Stimulated activated CD4-positive, alpha-beta T cell treated with anti-CD3 and anti-CD28 coated beads, Interleukin-15, amount 100 ng/mL, for 1 hour (primary cell): ENCODE data around the gene RIBC2.
"Not testable (repeated sequence)": the region's sequence is repeated elsewhere in the genome, so short reads cannot be mapped to it uniquely, and the experiment has no call there.

Experiments used
- DNase-seq, 2 donors: peaks; one replicate each; pipeline ENCODE4 v3.0.0-alpha.2; 2020; ENCODE audit warnings: low read depth in 1 of 2, low spot score in 1 of 2

RIBC2 gene

DNA sequence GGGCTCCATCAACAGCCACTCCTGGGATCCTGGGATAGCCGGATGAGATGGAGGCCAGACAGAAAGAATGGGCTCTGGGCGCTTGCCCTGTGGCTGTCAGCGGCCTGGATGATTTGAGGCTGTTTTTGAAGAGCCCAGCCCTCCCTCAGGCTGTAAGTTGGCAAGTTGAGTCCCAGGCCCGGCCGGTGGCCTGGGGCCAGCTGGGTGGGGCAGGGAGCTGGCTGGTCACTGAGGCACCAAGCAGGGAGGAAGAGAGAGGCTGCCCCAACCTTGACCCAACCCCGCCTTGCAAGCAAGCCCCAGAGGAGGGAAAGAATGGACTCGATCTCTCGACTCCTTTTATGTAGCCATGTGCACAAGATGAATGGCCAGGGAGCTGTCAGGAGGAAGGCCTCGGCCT lies 34.9 kb downstream of the RIBC2 start:
- DNase-seq, result no peak

DNA sequence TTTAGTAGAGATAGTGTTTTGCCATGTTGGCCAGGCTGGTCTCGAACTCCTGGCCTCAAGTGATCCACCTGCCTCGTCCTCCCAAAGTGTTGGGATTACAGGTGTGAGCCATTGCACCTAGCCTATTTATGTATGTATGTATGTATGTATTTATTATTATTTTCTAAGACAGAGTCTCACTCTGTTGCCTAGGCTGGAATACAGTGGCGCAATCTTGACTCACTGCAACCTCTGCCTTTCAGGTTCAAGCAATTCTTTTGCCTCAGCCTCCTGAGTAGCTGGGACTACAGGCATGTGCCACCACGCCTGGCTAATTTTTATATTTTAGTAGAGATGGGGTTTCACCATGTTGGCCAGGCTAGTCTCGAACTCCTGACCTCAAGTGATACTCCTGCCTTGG lies 35.9 kb downstream of the RIBC2 start:
- not testable (repeated sequence) for DNase-seq

DNA sequence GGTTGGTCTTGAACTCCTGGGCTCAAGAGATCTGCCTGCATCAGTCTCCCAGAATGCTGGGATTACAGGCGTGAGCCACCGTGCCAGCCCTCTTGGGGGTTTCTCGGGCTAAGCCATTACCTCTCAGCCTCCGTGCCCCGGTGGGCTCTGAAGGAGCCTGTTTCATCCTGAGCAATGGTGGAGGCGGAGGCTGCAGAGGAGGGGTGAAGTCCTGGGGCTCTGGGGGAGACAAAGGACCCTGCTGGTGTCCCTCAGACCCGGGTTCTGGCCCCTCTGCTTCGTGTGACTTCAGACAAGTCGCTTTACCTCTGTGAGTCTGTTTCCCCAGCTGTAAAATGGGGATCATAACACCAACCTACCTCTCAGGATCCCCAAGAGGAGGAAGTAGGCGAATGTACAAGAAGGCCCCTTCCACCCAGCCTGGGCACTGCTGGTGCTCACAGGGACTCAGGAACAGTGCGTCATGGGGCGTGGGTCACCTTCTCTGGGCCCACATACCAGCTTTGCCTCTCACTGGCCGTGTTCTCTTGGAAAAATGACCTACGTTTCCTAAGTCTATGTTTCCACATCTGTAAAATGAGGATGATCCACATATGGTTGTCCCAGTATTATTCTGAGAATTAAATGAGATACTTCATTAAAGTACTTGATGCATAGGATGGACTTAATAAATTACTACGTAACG lies 36.8 kb downstream of the RIBC2 start:
- DNase-seq, result no peak

DNA sequence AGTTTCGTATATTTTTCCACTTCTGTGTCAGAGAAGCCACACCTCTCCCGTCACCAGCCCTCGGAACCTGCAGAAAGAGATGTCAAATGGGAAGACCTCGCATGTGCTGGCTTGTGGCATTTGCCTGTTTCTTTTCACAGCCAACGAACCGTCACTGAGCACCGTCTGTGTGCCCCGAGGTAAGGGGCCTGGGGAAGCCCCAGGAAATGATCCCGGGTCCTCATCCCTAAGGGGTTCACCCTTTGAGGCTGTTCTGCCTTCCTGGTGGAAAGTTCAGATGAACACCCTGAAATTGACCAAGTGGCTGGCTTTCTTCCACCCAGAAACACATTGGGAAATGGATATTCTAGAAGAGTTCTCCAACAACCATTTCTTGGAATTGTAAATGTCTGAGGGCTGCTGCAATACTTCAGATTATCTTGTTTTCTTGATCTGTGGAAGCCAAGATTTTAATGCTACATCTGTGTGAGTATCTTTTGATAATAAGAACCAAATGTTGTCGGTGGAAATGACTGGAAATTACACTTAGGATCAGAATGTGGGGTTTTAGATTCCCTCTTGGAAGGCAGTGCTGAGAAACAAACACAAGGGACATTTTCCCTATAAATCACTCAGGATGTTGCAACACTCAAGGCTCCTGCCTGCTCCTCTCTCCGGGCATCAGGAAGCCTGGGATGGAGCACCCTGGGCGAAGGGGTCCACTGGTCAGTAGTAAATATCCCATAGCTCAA lies 37.6 kb downstream of the RIBC2 start:
- no peak for DNase-seq

DNA sequence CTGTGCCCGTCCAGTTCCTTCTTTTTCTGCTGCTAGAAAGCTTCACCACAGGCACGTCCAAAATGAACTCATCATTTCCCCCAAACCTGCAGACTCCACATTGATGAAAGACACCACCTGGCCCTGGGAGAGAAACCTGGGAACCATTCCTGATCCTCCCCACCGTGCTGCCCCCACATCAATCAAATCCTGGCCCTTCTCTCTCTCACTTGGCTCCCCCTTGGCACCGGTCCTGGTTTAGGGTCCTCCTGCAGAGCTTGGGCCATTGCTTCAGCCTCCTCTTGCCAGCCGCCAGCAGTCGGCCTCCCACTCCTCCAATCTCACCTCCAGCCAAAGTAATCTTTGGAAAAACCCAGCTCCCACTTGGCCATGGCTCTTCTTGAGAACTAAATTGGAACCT lies 38.5 kb downstream of the RIBC2 start:
- DNase-seq, result no peak

DNA sequence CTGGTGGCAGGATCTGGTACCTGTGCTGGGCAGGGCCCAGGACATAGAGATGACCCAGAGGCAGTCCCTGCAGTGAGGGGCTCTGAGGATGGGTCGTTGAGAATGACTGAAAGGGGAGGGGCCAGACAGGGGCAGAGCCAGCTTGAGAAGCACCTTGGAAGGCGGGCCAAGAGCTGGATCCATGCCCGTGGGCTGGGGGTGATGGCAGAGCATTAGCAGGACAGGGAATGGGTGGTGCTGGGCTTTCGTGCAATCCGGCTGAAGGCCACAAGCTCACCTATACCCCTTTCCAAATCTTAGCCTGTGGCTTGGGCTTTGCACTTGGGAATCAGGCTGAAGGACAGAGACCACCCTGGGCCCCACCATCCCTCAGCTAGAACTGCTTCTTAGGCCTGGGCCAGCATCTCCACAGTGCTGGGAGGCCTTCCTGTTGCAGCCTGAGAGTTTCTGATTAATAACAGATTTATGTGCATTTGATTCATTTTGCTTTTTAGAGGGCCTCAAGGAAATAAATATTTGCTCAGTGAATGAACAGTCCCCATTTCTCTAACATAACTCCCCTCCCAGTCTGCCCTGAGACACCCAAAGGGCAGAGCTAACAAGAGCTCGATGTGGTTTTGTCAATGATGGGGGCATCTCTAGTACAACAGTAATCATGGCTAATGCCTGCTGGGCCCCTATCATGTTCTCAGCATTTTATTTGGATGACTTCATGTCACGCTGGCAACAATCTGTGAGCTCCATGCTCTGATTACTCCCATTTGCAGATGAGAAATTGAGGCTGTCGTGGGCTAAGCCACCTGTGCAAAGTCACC lies 39.3 kb downstream of the RIBC2 start:
- no peak for DNase-seq

DNA sequence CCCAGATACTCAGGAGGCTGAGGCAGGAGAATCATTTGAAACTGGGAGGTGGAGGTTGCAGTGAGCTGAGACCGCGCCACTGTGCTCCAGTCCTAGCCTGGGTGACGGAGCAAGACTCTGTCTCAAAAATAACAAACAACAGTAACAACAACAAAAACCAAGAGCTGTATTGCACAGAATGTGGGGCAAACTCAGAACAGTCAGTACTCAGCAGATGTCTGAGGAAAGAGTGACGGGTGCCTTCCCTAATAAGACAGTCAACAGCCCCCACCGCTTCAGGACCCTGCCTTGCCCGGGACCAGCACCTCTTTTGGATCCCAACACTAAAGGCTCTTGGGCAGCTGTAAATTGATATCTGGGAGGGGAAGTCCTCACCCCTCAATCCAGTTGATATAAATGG lies 40.3 kb downstream of the RIBC2 start:
- no peak for DNase-seq

DNA sequence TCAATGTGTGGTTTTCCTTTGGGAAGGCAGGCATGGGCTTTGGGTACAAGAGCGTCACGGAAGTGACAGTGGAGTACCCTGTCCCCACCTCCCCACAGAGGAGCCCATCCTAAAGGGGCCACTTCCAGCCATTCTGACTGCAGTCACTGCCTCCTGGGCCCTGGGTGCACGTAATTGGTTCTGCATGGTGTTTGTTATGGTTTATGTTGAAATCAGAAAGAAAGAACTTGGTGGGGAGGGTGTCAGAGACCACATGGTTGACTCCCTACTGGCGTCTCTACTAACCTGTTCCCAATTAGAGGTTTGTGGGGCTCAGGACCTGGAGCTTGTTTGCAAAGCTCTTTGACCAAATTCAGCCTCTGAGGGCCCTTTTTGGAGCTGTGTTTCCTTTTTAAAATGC lies 40.8 kb downstream of the RIBC2 start:
- no peak for DNase-seq

DNA sequence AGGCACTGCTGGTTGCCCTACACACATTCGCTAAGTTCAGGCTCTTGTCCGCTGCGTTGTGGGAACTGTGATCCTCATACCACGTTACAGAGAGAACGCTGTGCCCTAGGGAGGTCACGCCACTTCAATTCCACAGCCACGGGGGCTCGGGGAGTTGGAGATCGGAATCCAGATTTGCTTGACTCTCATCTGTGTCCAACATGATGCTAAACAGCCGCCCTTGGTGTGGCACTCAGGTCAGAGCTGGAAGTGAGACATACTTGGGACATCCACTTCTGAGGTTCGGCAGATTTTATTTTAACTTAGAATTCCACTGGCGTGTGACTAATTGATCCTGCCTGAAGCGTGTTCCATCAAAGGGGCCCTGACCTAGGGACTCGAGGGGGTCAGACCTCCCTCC lies 41.7 kb downstream of the RIBC2 start:
- no peak for DNase-seq

DNA sequence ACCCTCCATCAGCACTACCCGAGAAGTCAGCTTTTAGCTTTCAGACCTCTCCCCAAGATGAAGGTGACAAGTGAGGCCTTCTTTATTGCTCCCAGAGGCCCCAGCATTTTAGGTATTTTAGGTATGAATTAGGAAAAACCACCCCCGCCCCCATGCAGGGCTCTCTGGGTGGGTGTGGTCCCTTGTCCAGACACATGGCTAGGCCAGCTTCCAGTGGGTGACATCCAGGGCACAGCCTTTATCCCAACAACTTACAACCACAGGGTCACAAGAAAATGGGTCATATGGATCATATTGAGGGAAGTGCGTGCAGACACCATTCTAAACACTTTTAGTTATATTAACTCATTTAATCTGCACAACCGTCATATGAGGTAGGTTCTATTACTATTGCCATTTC lies 42.1 kb downstream of the RIBC2 start:
- DNase-seq, result no peak

DNA sequence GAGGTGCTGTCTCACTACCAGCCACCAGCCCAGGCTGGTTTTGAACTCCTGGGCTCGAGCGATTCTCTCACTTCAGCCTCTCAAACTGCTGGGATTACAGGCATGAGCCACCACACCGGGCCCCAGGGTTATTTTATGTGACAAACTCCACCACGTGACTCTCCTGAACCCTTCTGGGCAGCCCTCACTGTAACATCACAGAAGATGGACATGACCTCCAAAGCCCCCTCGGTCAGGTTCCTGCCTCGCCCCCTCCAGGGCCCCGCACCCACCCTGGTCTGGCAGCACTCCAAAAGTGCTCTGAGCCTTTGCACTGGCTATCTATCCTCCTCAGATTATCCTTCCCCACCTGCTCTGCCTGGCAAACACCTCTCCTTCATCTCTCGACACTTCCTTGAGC lies 43.3 kb downstream of the RIBC2 start:
- no peak for DNase-seq

DNA sequence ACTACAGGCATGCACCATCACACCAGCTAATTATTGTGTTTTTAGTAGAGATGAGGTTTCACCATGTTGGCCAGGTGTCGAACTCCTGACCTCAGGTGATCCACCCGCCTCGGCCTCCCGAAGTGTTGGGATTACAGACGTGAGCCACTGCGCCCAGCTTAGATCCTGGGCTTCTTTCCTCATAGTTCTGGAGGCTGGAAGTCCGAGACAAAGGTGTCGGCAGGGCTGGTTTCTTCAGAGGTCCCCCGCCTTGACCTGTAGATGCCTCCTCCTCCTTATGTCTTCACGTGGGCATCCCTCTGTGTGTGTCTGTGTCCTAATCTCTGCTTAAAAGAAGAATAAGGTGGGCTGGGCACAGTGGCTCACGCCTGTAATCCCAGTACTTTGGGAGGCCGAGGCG lies 45.0 kb downstream of the RIBC2 start:
- no peak for DNase-seq

DNA sequence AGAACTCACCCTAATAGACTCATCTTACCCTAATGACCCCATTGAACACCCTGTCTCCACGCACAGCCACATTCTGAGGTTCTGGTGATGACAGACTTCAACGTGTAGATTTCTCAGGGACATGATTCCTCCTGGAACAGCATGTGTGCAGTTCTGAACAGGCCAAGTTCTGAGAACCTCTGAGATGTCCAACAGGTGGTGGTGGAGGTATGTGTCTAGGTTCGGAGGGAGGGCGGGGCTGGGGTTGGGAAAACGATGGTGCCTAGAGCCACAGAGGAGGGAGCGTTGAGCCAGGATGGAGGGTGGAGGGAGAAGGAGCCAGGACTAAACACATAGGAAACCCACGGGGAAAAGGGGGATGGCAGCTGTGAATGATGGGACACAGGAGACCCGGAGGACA lies 45.7 kb downstream of the RIBC2 start:
- no peak for DNase-seq

DNA sequence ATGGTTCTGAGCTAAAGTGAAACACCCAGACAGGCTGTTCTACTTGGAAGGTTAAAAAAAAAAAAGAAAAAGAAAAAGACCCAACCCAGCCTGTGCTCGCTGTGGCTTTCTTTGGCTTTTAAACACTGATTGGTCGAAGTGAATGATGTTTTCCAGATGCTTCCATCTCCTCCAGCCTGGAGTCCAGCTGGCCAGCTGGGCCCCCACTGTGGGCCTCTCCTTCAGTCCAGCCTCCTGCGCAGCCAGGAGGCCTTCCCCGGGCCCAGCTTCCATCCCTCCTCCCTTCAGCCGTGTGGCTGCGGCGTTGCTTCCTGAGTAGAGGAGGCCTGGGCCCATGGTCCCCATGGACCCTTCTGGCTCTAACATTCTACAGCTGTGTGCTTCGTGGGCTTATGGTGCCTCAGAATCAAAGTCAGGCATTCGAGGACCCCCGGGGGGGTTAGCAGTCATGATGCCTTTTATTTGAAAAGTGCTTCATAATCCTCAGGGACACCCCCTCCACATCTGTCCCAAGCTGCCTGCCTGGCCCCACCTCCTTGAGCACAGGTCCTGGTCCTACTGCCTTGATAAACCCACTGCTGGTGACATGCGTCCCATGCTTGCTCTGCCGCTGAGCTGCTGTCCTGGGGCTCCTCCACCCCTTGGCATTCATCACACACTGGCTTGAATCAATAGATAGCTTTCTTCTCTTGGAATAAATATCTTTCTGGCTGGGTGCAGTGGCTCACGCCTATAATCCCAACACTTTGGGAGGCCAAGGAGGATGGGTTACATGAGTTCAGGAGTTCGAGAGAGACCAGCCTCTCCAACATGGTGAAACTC lies 47.0 kb downstream of the RIBC2 start:
- DNase-seq, result no peak

DNA sequence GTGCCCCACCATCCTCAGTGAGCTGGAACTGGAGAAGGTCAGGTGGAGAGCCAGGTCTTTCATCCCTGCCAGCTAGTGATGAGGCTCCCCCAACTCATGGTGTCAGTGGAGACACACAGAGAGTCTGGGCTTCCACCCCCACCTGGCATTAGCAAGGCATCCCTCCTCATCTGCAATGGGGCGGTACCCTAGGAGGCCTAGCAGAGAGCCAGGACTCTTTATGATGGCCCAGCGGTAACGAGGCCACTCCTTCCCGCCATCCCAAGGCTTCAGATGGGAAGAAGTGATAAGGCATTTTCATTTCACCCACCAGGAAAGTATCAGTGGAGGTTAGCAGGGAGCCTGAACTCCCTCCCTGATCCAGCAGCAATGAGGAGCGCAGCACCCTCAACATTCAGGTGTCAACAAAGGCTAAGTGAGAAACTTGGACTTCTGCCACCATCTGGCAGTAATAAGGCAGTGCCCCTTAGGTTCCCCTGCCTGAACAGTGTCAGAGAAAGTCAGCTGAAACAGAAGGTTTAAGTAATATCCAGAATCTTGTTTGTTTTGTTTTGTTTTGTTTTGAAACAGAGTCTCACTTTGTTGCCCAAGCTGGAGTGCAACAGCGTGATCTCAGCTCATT lies 48.7 kb downstream of the RIBC2 start:
- DNase-seq, result no peak

DNA sequence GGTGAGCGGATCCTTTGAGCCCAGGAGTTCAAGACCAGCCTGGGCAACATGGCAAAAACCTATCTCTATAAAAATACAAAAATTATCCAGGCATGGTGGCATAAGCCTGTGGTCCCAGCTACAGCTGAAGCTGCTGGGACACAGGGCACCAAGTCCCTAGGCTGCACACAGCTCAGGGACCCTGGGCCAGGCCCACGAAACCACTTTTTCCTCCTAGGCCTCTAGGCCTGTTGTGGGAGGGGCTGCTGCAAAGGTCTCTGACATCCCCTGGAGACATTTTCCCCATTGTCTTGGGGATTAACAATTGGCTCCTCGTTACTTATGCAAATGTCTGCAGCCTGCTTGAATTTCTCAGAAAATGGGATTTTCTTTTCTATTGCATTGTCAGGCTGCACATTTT lies 50.2 kb downstream of the RIBC2 start:
- not testable (repeated sequence) for DNase-seq

DNA sequence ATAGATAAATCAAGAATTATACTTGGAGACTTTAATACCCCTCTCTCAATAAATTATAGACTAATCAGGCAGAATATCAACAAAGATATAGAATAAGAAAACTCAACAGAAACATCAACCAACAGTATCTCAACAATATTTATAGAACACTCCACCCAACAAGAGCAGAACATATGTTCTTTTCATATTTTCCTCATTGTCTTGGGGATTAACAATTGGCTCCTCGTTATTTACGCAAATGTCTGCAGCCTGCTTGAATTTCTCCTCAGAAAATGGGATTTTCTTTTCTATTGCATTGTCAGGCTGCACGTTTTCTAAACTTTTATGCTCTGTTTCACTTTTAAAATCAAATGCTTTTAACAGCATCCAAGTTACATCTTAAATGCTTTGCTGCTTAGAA lies 52.1 kb downstream of the RIBC2 start:
- no peak for DNase-seq

DNA sequence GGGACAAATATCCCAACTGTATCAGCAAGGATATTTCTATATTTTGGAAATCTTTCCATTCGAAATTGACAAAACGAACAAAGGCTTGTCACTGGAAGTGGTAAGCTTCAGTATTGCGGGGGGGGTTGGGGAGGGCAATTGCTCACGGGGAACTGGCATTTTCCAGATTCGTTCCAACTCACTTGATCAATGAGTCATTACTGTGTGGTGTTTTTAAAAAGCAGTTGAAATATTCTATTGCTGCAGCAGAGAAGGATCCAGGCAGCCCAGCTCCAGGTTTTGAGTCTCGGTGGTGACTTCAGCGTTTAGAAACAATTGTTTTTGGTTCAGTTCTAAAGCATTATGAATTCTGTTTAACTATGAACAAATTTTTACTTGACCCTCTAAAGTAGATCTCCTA lies 55.4 kb downstream of the RIBC2 start:
- DNase-seq, result no peak

DNA sequence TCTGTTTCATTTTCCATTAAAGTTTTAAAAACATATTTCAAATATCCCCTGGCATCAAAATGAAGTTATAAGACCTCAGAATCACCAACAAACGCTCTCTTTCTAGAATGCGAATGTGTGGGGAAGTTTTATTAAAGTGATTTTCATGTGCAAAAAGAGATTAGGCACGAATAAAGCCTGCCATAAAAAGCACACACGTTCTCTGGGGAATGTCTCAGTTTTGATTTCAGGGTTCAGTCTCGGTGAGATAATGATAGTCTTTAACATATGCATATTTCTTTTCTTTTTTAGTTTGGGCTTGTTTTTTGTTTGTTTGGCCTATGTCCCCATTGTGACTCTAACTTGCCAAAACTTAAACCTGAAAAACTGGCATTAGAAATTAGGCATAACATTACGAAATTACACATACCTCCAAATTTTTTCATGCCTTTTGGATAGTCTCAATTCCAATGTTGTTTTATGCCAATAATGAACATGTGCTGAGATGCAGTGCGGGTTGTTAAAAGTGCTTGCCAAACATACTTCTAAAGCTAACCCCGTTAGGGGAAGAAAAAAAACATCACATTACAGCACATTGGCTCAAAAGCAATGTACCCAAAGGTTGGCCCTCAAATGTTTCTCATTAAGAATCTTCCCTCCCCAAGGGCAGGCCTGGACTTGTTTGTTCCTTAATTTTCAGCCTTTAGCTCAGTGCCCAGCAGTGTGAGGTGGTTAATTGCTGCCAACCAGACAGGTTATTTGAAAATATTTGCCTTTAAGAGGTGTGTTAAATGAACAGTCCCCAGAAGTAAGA lies 56.0 kb downstream of the RIBC2 start:
- DNase-seq, result no peak

DNA sequence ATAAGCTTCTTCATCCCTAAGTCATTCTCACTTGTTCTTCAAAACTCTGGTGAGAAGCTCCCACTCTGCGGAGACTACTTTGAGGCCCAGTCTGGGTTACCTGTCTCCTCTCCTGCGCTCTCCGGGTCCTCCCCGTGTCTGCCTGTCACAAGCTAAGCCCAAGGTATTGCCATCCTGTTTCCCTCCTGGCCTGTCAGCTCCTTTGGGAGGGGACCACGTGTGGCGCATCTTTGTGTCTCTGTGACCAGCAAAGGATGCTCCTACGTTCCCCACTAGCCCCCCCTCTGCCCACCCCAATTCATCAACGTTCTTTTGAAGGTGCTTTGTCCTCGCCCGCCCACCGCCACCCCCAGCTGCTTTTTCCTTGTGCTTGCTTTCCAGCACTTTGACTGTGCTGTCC lies 57.4 kb downstream of the RIBC2 start:
- DNase-seq, result no peak
